Measurements from ENCODE around the gene RALB.
A peak's percentile ranks its signal among the peaks of the same experiment; 100 is the strongest.

RALB gene

GRCh38 chr2:120252225-120253020 lies at the start of gene RALB:
TSS of gene RALB (plus strand) at chr2:120252852. CDS start at chr2:120278665, 25,813 bp downstream.
- peak; percentile 94 to 95 for DNase-seq

GRCh38 chr2:120203251-120204021 lies 49.2 kb upstream of the RALB start:
- DNase-seq: peak; percentile 38 to 41

- DNase-seq: no peak
Measured at GRCh38 chr2:120204022-120204405, 48.6 kb upstream of the RALB start.

- DNase-seq: no peak
Measured at GRCh38 chr2:120204417-120204816, 48.2 kb upstream of the RALB start.

GRCh38 chr2:120204945-120205670 lies 47.5 kb upstream of the RALB start:
- no peak for DNase-seq

- DNase-seq: no peak
Measured at GRCh38 chr2:120206022-120206581, 46.5 kb upstream of the RALB start.

- no peak for DNase-seq
Measured at GRCh38 chr2:120208381-120209353, 44.0 kb upstream of the RALB start.

GRCh38 chr2:120209427-120210269 lies 43.0 kb upstream of the RALB start:
- no peak for DNase-seq

GRCh38 chr2:120210270-120210693 lies 42.4 kb upstream of the RALB start:
- DNase-seq: no peak

GRCh38 chr2:120218181-120218580 lies 34.5 kb upstream of the RALB start:
- DNase-seq: no peak

GRCh38 chr2:120219291-120219690 lies 33.4 kb upstream of the RALB start:
- DNase-seq: no peak

- no peak for DNase-seq
Measured at GRCh38 chr2:120219766-120220165, 32.9 kb upstream of the RALB start.

GRCh38 chr2:120220756-120221155 lies 31.9 kb upstream of the RALB start:
- DNase-seq: no peak

- no peak for DNase-seq
Measured at GRCh38 chr2:120221616-120222015, 31.0 kb upstream of the RALB start.

- no peak for DNase-seq
Measured at GRCh38 chr2:120222186-120223033, 30.2 kb upstream of the RALB start.

GRCh38 chr2:120223034-120223912 lies 29.4 kb upstream of the RALB start, which contains the start of gene TMEM185B:
TSS of gene TMEM185B (minus strand) at chr2:120223400. CDS start at chr2:120222976, 424 bp downstream.
- peak; percentile 49 to 61 for DNase-seq

GRCh38 chr2:120224256-120224655 lies 28.4 kb upstream of the RALB start:
- no peak for DNase-seq

- no peak for DNase-seq
Measured at GRCh38 chr2:120224735-120225548, 27.7 kb upstream of the RALB start.

Data from AML-193 (cell line).